ENCODE data around the gene MAN2B1.

GRCh38 chr19:12676384-12676792, 9.8 kb upstream of the MAN2B1 start:
- TF ChIP-seq CTCF (IDR thresholded peaks at IDR 0.05; ENCODE audit: insufficient read depth, low read depth, low read length): peak; percentile 76
- no peak for TF ChIP-seq EZH2 (IDR thresholded peaks at IDR 0.05; ENCODE audit: insufficient read depth, low read length)
